ENCODE measurements around the gene SPNS3.

The SPNS3 gene

DNA sequence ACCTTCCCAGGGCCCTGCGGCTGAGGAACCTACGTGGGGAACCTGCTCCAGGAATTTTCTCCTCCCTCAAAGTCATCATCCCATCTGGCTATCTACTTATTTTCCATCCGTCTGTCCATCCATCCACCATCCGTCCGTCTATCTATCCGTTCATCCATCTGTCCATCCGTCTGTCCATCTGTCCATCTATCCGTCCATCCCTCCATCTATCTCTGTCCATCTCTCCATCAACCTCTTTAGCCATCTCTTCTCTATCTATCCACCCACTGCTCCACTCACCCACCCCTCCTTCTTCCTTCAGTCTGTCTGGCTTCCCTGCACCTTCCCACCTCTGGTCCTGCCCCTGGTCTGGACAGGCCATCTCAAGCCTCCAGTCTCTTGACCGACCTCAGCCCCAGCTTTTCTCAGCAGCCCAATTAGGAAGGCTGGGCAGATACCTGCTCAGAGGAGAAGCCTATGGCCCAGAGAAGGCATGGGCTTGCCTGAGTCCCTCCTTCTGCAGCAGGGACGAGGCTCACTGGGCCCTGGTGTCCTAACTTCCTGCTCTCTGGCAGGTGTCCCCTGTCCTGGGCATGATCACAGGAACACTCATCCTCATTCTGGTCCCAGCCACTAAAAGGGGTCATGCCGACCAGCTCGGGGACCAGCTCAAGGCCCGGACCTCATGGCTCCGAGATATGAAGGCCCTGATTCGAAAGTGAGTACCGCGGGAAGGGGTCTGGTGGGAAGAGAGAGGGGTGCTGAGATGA, 98.4 kb downstream of the SPNS3 start:
- no peak overlapping the region for H3K27ac ChIP-seq
- TF ChIP-seq, protein P1, sequence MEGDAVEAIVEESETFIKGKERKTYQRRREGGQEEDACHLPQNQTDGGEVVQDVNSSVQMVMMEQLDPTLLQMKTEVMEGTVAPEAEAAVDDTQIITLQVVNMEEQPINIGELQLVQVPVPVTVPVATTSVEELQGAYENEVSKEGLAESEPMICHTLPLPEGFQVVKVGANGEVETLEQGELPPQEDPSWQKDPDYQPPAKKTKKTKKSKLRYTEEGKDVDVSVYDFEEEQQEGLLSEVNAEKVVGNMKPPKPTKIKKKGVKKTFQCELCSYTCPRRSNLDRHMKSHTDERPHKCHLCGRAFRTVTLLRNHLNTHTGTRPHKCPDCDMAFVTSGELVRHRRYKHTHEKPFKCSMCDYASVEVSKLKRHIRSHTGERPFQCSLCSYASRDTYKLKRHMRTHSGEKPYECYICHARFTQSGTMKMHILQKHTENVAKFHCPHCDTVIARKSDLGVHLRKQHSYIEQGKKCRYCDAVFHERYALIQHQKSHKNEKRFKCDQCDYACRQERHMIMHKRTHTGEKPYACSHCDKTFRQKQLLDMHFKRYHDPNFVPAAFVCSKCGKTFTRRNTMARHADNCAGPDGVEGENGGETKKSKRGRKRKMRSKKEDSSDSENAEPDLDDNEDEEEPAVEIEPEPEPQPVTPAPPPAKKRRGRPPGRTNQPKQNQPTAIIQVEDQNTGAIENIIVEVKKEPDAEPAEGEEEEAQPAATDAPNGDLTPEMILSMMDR (conservative IDR thresholded peaks at IDR 0.05; ENCODE audit: low read depth): no peak
- CTCF ChIA-PET: no interaction called here
- POLR2A ChIA-PET (ENCODE audit: low non-redundant PET): no interaction called here
- DNase-seq (ENCODE audit: low spot score): no peak

DNA sequence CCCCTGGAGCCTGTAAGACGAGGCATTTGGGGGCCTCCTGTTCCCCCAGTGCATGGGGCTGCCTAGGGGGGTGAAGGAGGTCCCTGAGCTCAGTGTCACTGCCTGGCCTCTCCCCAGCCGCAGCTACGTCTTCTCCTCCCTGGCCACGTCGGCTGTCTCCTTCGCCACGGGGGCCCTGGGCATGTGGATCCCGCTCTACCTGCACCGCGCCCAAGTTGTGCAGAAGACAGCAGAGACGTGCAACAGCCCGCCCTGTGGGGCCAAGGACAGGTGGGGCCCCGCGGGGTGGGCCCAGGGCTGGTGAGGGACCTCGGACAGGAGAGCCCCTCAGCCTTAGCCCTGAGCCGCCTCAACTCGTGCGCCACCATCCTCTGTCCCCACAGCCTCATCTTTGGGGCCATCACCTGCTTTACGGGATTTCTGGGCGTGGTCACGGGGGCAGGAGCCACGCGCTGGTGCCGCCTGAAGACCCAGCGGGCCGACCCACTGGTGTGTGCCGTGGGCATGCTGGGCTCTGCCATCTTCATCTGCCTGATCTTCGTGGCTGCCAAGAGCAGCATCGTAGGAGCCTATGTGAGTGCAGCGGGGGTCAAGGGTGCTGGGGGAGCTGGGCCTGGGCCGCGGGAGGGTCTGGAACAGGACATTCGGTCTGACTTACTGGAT, 99.3 kb downstream of the SPNS3 start:
- ChIA-PET POLR2A (ENCODE audit: low non-redundant PET) (no interaction called here), CTCF (no interaction called here)
- H3K27ac ChIP-seq: no peak overlapping the region; the same call in 1 of the 2 replicates
- TF ChIP-seq, protein P1 (conservative IDR thresholded peaks at IDR 0.05; ENCODE audit: low read depth): no peak
- DNase-seq (ENCODE audit: low spot score): no peak

DNA sequence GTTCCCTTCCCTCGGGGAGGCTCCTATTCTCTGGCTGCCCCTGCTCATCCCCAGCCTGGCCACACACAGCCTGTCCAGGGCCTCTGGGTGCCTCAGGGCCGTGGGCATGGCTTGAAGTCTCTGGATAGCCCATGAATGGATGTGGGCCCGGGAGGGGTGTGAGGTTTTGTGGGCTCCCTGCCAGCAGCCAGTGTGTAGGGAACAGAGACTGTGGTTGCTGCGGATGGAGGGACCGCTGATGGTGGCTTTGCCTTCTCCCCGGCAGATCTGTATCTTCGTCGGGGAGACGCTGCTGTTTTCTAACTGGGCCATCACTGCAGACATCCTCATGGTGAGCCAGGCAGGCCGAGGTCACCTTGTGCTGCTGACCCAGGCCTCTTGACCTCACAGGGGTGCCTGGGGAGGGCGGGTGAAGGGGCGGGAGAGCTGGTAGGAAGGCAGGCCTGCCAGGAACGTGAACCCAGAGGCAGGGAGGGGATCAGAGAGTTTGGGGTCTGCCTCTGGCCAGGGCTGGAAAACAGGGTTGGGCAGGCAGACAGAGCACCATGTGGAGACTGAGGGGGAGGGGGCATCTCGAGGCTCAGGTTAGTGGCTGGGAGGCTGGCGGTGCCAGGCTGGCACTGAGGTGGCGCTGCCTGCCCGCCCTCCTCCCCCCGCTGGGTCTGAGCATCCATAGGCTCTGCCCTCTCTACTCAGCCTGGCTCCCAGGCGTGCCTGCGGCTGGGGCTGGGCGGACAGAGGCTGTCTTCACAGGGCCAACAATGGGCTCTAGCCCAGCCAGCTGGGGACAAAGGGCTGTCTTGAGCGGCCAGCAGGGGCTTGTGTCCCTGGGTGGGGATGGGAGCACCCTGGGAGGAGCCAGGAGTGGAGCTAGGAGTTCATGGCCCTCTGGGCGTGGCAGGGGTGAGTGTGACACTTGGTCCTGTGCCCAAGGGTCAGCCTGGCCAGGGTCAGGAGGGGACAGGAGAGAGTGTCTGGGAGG, 100.1 kb downstream of the SPNS3 start:
- ChIA-PET CTCF (no interaction called here), POLR2A (ENCODE audit: low non-redundant PET) (no interaction called here)
- peak overlapping the region; percentile 38 for H3K27ac ChIP-seq
- no peak for DNase-seq (ENCODE audit: low spot score)
- TF ChIP-seq, protein P1 (conservative IDR thresholded peaks at IDR 0.05; ENCODE audit: low read depth): no peak

DNA sequence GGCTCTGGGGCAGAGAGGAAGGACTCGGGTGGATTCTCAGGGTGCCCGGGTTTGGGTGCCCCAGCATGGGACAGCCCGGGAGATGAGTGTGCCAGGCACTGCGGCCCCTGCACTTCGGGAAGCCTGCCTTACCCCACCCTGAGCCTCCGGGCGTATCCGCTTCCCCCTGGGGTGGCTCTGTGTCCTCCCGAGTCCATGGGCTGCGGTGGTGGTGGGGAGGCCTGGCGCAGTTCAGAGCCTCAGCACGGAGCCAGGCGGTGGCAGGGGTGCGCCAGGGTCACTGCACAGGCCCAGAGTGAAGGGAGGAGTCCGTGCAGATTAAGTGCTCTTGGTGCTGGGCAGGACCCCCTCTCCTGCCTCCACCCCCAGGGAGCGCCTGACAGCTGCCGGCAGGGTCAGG, 100.8 kb downstream of the SPNS3 start:
- DNase-seq (ENCODE audit: low spot score): no peak
- ChIA-PET CTCF (no interaction called here), POLR2A (ENCODE audit: low non-redundant PET) (no interaction called here)
- TF ChIP-seq, protein P1 (conservative IDR thresholded peaks at IDR 0.05; ENCODE audit: low read depth): no peak
- peak overlapping the region; percentile 38 for H3K27ac ChIP-seq

DNA sequence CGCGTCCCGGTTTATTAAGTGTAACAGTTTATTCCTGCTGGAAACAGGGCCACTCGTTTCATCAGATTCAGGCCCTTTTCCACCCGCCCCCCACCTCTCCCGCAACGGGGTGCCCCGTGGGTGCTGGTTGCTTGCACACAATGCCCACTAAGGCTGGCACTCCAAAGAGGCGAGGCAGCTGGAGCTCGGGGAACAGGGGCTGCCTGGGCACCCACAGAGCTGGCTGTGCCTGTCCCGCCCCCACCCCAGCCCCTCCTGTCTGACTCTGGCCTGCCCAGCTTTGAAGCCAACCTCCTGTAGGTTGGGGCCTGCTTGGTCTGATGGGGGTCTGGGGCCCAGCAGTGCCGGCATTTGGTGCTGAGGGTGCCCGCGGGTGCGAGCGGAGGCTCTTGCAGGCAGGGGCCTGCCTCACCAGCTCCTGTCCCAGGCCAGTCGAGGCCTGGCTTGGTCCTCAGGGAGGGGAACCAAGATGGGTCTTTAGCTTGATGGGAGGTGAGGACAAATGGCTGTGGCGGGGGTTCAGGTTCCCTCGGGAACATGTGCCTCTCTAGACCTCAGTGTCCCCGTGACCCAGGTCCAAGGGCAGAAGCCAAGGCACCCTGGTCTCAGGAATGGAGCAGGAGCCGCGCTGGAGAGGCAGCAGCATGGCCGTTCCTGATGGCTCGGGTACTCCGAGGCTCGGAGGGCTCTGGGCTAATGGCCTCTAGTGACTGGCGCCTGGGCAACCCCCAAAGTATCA, 101.4 kb downstream of the SPNS3 start:
- ChIA-PET POLR2A (ENCODE audit: low non-redundant PET) (no interaction called here), CTCF (interaction anchor here (0.5 kb wide), 1 partner anchor 49 kb away, joined by 3 read pairs; no protein-coding TSS in a partner anchor)

More for the DNA sequence above, 101.4 kb downstream of the SPNS3 start:
- DNase-seq (ENCODE audit: low spot score): no peak
- H3K27ac ChIP-seq: peak overlapping the region; percentile 38
- TF ChIP-seq, protein P1 (conservative IDR thresholded peaks at IDR 0.05; ENCODE audit: low read depth): no peak
